Stomach smooth muscle (tissue), 2 donors: ENCODE measurements around the gene SCO2.

ENCODE experiments used
- H3K27ac ChIP-seq: one replicate; pipeline ENCODE4 v1.7.0; 2013; ENCODE audit warnings: mild to moderate bottlenecking, low read length, inconsistent platforms
- H3K27me3 ChIP-seq, 2 donors: one replicate each; pipeline ENCODE4 v1.7.0; 2013; ENCODE audit warnings: low read length in 2 of 2; ENCODE audit not compliant: insufficient read depth in 2 of 2, control insufficient read depth in 1 of 2
- H3K36me3 ChIP-seq, 2 donors: one replicate each; pipeline ENCODE4 v1.7.0; 2013; ENCODE audit warnings: low read length in 2 of 2; ENCODE audit not compliant: control insufficient read depth in 2 of 2, insufficient read depth in 2 of 2
- H3K4me1 ChIP-seq: one replicate; pipeline ENCODE4 v1.7.0; 2013; ENCODE audit warnings: low read length; ENCODE audit not compliant: control insufficient read depth, insufficient read depth
- H3K4me3 ChIP-seq, 2 donors: one replicate each; pipeline ENCODE4 v1.7.0; 2013; ENCODE audit warnings: low read length in 2 of 2
- H3K9ac ChIP-seq, 2 donors: one replicate each; pipeline ENCODE4 v1.7.0; 2013; ENCODE audit warnings: low read length in 2 of 2, mild to moderate bottlenecking in 1 of 2
- H3K9me3 ChIP-seq, 2 donors: one replicate each; pipeline ENCODE4 v1.7.0; 2013; ENCODE audit warnings: low read length in 2 of 2; ENCODE audit not compliant: control insufficient read depth in 2 of 2
- donor health status: healthy.
- donor health status: Pancreatic carcinoma.

The SCO2 gene

DNA sequence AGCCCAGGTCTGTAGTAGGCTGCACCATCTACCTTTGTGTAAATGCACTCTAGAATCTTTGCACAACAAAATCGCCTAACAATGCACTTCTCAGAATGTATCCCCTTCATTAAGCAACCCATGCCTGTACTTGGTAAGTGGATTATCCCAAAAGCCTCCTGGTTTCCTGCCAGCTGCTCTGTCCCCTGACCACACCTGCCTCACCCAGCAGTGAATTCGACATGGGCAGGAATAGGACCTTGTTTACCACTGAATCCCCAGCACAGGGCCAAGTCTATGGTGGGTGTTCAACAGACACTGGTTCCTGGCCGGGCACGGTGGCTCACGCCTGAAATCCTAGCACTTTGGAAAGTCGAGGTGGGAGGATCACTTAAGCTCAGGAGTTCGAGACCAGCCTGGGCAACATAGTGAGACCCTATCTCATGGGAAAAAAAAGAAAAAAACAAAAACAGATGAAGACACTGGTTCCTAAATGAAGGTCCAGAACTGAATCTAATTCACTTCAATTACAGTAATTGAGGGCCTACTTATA lies 42.4 kb upstream of the SCO2 start:
- Histone ChIP-seq H3K27ac (no peak overlapping the region), H3K4me3 (no peak overlapping the region), H3K27me3 (no peaks in the 10 kb centered on the region), H3K36me3 (peaks cover 0 to 5% of the 10 kb centered on the region in 2 donors), H3K9ac (no peak overlapping the region), H3K9me3 (no peaks in the 10 kb centered on the region), H3K4me1 (peaks cover 10% of the 10 kb centered on the region)

- Histone ChIP-seq H3K4me1 (peaks cover 10% of the 10 kb centered on the region), H3K9me3 (no peaks in the 10 kb centered on the region), H3K4me3 (no peak overlapping the region), H3K36me3 (no peaks in the 10 kb centered on the region), H3K9ac (no peak overlapping the region), H3K27me3 (no peaks in the 10 kb centered on the region), H3K27ac (no peak overlapping the region)
Measured at GRCh38 chr22:50564289-50564688, 38.9 kb upstream of the SCO2 start.

DNA sequence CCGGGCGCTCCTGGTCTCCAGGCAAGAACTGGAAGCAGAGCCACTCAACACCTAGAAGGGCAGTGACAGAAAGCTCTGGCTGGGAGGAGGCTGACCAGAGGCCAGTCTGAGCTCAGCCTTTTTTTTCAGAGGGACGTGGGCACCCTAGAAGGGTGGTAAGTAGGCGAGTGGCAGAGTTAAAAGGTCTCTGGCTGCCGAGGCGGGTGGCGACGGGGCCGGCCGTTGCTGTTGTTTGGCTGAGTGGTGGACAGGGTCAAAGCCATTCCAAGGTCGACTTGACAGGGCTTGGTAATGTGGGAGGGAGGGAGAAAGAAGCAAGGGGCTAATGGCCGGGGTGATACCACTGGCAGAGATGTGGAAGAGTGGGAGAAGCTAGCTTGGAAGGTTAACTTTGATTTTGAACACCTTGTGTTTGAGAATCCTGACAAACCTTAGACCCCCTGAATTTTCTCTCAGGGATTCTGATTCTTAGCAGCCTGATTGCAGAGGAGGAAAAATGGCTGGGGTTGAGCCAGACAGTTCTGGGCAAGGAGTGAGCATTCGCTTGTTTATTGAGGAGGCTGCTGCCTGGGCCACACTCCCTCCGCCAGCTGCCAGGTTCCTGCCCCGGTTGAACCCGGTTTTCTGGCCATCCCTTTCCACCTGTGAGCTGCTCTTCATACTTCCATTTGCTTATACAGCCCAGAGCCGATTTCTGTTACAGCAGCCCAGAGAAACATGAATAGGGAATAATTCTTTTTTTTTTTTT lies 38.2 kb upstream of the SCO2 start:
- Histone ChIP-seq H3K27me3 (no peaks in the 10 kb centered on the region), H3K27ac (no peak overlapping the region), H3K4me3 (peak overlapping the region; percentile 76 to 92), H3K9ac (peak overlapping the region; percentile 65 to 80), H3K4me1 (peaks cover 10% of the 10 kb centered on the region), H3K9me3 (no peaks in the 10 kb centered on the region), H3K36me3 (no peaks in the 10 kb centered on the region)

DNA sequence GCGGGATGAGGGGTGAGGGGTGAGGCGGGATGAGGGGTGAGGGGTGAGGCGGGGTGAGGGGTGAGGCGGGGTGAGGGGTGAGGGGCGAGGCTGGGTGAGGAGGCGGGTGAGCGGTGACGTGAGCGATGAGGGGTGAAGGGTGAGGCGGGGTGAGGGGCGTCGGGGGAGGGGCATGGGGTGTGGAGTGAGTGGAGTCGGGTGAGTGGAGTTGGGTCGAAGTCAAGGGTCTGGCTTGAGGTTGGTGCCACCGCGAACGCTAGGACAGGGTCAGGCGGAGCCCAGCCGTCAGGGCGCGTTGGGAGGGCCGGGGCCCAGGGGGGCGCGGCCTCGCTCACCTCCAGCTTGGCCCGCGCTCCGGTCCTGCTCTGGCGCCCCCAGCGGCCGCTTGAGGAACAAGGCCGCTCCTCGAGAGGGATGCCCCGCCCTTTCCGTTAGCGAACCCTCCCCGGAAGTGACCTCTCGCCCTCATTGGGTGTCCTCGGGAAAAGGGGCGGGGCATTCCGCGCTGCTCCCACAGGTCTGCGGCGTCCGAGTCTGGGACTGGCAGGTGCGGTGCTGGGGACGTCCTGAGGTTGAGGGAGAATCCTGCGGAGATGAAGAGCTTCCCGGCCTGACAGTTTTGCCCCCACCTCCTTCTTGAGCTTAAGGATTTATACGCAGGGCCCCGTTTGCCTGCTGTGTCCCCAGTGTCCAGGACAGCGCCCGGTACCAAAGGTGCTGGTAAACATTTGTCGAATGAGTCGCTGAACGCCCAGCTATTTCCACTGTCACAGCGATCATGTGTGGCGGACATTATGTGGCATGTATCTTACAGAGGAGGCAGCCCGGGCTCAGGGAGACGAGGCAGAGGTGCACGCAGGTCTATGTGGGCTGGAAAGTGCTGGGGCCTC lies 37.4 kb upstream of the SCO2 start, which contains the start of gene SYCE3:
Gene SYCE3, minus strand, starts transcription at position 397 of the 890 bp plus-strand sequence. CDS start 6,514 bp downstream, outside the sequence.
- no peaks in the 10 kb centered on the region for H3K36me3 ChIP-seq
- H3K9me3 ChIP-seq, result no peaks in the 10 kb centered on the region
- no peak within 1 kb of the TSS for H3K27ac ChIP-seq
- peak within 1 kb of the TSS; percentile 76 to 92 for H3K4me3 ChIP-seq
- H3K27me3 ChIP-seq, result peaks cover 0 to 1% of the 10 kb centered on the region in 2 donors
- peak within 1 kb of the TSS; percentile 65 to 80 for H3K9ac ChIP-seq
- H3K4me1 ChIP-seq, result peaks cover 10% of the 10 kb centered on the region

GRCh38 chr22:50561401-50562358 lies 36.3 kb upstream of the SCO2 start:
- Histone ChIP-seq H3K27ac (no peak overlapping the region), H3K36me3 (no peaks in the 10 kb centered on the region), H3K27me3 (peaks cover 0 to 3% of the 10 kb centered on the region in 2 donors), H3K9me3 (no peaks in the 10 kb centered on the region), H3K4me3 (no peak overlapping the region), H3K4me1 (peaks cover 10% of the 10 kb centered on the region), H3K9ac (no peak overlapping the region)

- Histone ChIP-seq H3K9ac (no peak overlapping the region), H3K27ac (no peak overlapping the region), H3K36me3 (no peaks in the 10 kb centered on the region), H3K27me3 (peaks cover 0 to 3% of the 10 kb centered on the region in 2 donors), H3K4me3 (no peak overlapping the region), H3K9me3 (no peaks in the 10 kb centered on the region), H3K4me1 (peaks cover 10% of the 10 kb centered on the region)
Measured at GRCh38 chr22:50560034-50560433, 34.6 kb upstream of the SCO2 start.

GRCh38 chr22:50556703-50557102 lies 31.3 kb upstream of the SCO2 start:
- H3K27ac ChIP-seq, result no peak overlapping the region
- H3K36me3 ChIP-seq, result no peaks in the 10 kb centered on the region
- H3K9ac ChIP-seq, result no peak overlapping the region
- H3K9me3 ChIP-seq, result no peaks in the 10 kb centered on the region
- H3K27me3 ChIP-seq, result peaks cover 0 to 7% of the 10 kb centered on the region in 2 donors
- H3K4me1 ChIP-seq, result no peaks in the 10 kb centered on the region
- no peak overlapping the region for H3K4me3 ChIP-seq

DNA sequence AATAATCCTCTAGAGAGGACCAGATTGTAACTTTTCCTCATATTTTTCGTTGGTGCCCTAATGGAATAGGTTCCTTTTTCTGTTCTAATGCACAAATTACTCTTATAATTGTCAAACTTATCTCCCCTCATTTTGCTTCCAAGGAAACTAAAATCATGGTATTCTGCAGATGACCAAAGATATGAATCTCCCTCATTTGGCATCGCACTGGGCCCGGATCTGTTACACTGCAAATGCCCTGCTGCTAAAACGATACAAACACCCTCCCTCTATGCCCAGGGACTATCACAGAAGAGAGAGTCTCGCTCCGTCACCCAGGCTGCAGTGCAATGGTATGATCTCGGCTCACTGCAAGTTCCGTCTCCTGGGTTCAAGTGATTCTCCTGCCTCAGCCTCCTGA lies 27.9 kb upstream of the SCO2 start:
- Histone ChIP-seq H3K4me1 (no peaks in the 10 kb centered on the region), H3K4me3 (no peak overlapping the region), H3K27me3 (peaks cover 19 to 28% of the 10 kb centered on the region in 2 donors), H3K27ac (no peak overlapping the region), H3K36me3 (no peaks in the 10 kb centered on the region), H3K9me3 (no peaks in the 10 kb centered on the region), H3K9ac (no peak overlapping the region)

DNA sequence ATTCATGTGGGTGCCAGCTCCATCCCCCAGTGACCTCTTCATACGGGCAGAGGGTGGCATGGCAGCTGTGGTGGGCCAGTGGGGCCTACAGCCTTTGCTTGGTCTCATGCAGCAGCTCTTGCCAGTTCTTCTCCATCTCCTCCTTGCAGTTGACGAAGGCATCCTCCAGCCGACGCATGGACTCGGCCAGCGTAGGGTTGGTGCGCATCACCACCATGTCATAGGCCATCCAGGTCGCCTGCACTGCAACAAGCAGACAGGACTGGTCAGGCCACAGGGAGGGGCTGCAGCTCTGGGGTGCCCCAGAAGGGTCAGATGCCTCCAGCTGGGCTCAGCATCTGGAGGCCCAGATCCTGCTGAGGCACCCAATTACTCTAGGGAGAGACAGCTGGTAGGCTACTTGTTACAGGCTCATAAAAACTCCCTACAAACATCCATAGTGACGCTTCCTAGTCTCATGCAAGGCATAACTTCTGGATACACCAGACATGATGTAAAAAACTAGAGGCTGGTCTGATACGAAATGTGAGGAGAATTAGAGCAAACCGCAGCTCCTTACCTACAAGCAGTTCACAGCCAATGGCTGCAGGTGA lies 25.9 kb upstream of the SCO2 start:
- H3K27me3 ChIP-seq, result peaks cover 21 to 36% of the 10 kb centered on the region in 2 donors
- H3K27ac ChIP-seq, result no peak overlapping the region
- H3K9me3 ChIP-seq, result no peaks in the 10 kb centered on the region
- no peak overlapping the region for H3K9ac ChIP-seq
- peaks cover 3% of the 10 kb centered on the region for H3K4me1 ChIP-seq
- no peaks in the 10 kb centered on the region for H3K36me3 ChIP-seq
- H3K4me3 ChIP-seq, result no peak overlapping the region
